Neural progenitor cell (in vitro differentiated cells): ENCODE measurements around the gene C22orf23.

Experiments used
- EZH2 ChIP-seq: fragments of 200-600 bp; sonication (generic); IDR thresholded peaks from 2 replicates; pipeline ENCODE4 v1.6.1; 2017; ENCODE audit warnings: antibody characterized with exemption, mild to moderate bottlenecking, moderate library complexity
- TF ChIP-seq, protein P1 (sequence below): fragments of 200-600 bp; sonication (generic); IDR thresholded peaks from 2 replicates; pipeline ENCODE4 v1.5.1; 2017; ENCODE audit warnings: antibody characterized with exemption, mild to moderate bottlenecking

DNA sequence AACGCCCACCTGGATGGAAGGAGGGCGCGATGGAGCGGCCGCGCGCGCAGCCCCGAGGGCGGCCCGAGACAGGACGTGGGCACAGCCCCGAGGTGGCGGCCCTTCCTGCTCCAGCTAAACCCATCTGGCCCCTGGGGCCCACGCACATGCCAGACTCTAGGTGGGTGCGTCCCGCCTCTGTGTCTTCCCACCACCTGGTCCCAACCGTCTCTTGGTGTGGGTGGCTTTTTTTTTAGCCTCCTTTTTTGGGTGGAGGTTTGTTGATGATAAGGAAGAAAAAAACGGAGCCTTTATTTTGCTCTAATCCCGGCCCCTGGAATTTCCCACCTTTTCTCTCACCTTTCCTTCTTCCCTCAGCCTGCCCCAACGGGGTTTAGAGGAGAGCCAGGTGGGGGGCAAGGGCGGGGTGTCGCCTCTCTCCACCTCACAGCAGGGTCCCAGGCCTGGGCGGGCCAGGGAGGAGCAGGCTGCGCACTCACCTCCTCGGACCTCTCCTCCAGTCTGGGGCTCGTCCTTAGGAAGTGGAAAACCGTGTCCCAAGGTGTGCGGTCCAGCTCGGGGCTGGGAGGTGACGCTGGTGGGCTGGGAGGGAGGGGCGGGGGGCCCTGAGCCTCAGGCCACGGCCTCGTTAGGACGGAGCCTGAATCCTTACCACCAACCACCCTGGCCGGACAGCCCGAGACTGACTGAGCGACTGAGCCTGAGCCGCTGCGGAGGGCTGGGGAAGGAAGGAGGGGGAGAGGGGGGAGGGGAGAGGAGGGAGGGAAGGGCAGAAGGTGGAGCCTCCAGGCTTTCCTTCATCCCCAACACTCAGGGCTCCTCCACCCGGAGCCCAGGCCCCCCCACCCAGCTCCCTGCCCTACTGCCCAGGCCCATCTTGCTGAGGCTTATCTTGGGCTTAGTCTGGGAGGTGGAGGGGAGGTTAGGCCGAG is 30.7 kb upstream of the C22orf23 start, which contains the start of gene SOX10:
- TF ChIP-seq, protein P1, sequence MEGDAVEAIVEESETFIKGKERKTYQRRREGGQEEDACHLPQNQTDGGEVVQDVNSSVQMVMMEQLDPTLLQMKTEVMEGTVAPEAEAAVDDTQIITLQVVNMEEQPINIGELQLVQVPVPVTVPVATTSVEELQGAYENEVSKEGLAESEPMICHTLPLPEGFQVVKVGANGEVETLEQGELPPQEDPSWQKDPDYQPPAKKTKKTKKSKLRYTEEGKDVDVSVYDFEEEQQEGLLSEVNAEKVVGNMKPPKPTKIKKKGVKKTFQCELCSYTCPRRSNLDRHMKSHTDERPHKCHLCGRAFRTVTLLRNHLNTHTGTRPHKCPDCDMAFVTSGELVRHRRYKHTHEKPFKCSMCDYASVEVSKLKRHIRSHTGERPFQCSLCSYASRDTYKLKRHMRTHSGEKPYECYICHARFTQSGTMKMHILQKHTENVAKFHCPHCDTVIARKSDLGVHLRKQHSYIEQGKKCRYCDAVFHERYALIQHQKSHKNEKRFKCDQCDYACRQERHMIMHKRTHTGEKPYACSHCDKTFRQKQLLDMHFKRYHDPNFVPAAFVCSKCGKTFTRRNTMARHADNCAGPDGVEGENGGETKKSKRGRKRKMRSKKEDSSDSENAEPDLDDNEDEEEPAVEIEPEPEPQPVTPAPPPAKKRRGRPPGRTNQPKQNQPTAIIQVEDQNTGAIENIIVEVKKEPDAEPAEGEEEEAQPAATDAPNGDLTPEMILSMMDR = no peak
- peak; percentile 61 for TF ChIP-seq EZH2
